Inflammatory macrophage treated with lipopolysaccharide for 1 hour (primary cell): Measurements from ENCODE around the gene KCNQ5.
A peak's percentile ranks its signal among the peaks of the same experiment; 100 is the strongest.
"Not testable (repeated sequence)": the region's sequence is repeated elsewhere in the genome, so short reads cannot be mapped to it uniquely, and the experiment has no call there.

Experiments used
- DNase-seq, 2 donors: peaks; one replicate each; pipeline ENCODE4 v3.0.0-alpha.2; 2020 to 2022

The KCNQ5 gene

DNA sequence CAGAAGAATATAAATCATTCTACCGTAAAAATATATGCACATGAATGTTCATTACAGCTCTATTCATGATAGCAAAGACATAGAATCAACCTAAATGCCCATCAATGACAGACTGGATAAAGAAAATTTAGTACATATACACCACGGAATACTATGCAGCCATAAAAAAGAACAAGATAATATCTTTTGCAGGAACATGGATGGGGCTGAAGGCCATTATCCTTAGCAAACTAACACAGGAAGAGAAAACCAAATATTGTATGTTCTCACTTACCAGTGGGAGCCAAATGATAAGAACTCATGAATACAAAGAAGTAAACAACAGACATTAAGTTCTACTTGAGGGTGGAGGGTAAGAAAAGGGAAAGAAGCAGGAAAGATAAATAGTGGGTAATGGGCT, 595.0 kb downstream of the KCNQ5 start:
- no peak for DNase-seq

GRCh38 chr6:73225396-73225795, 603.5 kb downstream of the KCNQ5 start, which contains the start of gene KHDC1L:
Gene KHDC1L, minus strand, starts transcription at chr6:73225496. Its CDS starts 88 bp downstream, at chr6:73225408.
- DNase-seq = no peak

DNA sequence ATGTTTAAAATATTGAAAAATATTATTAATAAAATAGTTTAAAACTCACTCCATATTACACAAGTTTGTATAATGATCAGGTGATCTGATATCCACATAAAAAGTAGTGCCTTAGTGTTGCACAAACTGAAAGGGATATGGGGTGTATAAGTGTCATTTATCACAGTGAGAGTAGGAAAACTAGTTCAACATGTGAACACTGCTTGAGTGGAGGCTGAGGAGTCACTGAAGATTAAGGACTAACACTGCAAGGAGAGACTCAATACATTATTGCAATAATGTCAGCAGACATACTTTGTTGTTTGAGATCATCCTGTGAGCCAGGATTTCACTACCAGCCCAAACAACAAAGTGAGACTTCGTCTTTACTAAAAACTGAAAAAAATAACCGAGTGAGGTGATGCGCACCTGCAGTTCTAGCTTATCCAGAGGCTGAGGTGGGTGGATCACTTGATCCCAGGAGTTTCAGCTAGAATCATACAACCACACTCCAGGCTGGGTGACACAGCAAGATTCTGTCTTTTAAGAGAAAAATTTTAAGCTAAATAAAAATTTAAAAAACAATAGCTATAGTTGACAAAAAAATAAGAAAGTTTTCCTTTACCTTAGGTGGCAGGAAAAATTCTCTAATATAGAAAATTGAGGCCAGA, 605.9 kb downstream of the KCNQ5 start:
- DNase-seq = no peak

- DNase-seq = peak; percentile 43 to 75
These were observed 610.1 kb downstream of the KCNQ5 start for GRCh38 chr6:73231986-73232391.

DNA sequence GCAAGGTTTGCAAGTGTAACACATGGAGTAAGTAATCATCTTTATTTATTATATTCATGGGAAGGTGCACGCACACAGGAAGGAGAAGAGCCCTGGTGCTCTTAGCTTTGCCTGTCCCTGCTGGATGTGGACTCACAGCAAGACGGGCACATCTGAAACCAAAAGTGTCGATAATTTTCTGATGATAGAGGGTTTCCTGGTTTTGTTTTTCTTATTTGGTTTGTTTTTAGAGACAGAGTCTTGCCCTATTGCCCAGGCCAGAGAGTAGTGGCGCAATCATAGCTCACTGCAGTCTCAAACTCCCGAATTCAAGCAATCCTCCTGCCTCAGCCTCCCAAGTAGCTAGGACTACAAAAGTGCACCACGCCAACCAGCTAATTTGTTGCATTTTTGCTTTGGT, 611.2 kb downstream of the KCNQ5 start:
- DNase-seq = no peak

GRCh38 chr6:73233971-73234370, 612.1 kb downstream of the KCNQ5 start:
- not testable (repeated sequence) for DNase-seq

GRCh38 chr6:73234733-73235132, 612.9 kb downstream of the KCNQ5 start:
- no peak for DNase-seq

GRCh38 chr6:73236144-73236750, 614.4 kb downstream of the KCNQ5 start:
- no peak for DNase-seq

- no peak for DNase-seq
These were observed 618.9 kb downstream of the KCNQ5 start for GRCh38 chr6:73240730-73241129.

GRCh38 chr6:73242001-73242400, 620.1 kb downstream of the KCNQ5 start:
- no peak for DNase-seq
